GM18909 (cell line): Measurements from ENCODE around the gene ATP11A.

Source experiments
- ATAC-seq: cut with Tn5 transposase; IDR thresholded peaks from one replicate; pipeline ENCODE4 v1.9.1; 2021; ENCODE audit warnings: mild to moderate bottlenecking; ENCODE audit not compliant: unreplicated experiment, poor library complexity

The ATP11A gene

GRCh38 chr13:112896736-112897602, 207.1 kb downstream of the ATP11A start:
- no peak for ATAC-seq

GRCh38 chr13:112897603-112897955, 207.7 kb downstream of the ATP11A start:
- no peak for ATAC-seq

GRCh38 chr13:112897956-112898620, 208.2 kb downstream of the ATP11A start:
- ATAC-seq, result no peak

- no peak for ATAC-seq
Observed at GRCh38 chr13:112898621-112899280, 208.9 kb downstream of the ATP11A start.

- no peak for ATAC-seq
Observed at GRCh38 chr13:112899281-112900225, 209.7 kb downstream of the ATP11A start.

- ATAC-seq, result no peak
Observed at GRCh38 chr13:112900226-112900600, 210.4 kb downstream of the ATP11A start.

- ATAC-seq, result no peak
Observed at GRCh38 chr13:112900691-112901091, 210.9 kb downstream of the ATP11A start.

GRCh38 chr13:112902101-112902651, 212.3 kb downstream of the ATP11A start:
- ATAC-seq, result no peak

- no peak for ATAC-seq
Observed at GRCh38 chr13:112902669-112903068, 212.8 kb downstream of the ATP11A start.

GRCh38 chr13:112903071-112903577, 213.3 kb downstream of the ATP11A start:
- no peak for ATAC-seq

GRCh38 chr13:112903606-112904195, 213.9 kb downstream of the ATP11A start:
- no peak for ATAC-seq

- no peak for ATAC-seq
Observed at GRCh38 chr13:112904436-112904960, 214.7 kb downstream of the ATP11A start.

GRCh38 chr13:112905086-112905485, 215.2 kb downstream of the ATP11A start:
- no peak for ATAC-seq

GRCh38 chr13:112905619-112905989, 215.8 kb downstream of the ATP11A start:
- no peak for ATAC-seq

- no peak for ATAC-seq
Observed at GRCh38 chr13:112905990-112906641, 216.3 kb downstream of the ATP11A start.

- no peak for ATAC-seq
Observed at GRCh38 chr13:112907286-112907685, 217.4 kb downstream of the ATP11A start.

GRCh38 chr13:112907871-112908331, 218.1 kb downstream of the ATP11A start:
- ATAC-seq, result no peak

GRCh38 chr13:112908342-112908741, 218.5 kb downstream of the ATP11A start:
- ATAC-seq, result peak; percentile 55
